Left cardiac atrium (tissue), 4 donors: ENCODE measurements around the gene RPL32. TPM values are rescaled to one million over a fixed set of nuclear protein-coding genes. Genes with fewer than 3 reads are reported as not detected.

Experiments used
- ATAC-seq, 2 donors: fragments of 200-7000 bp; cut with Tn5 transposase; one replicate each; pipeline ENCODE4 v1.9.1; 2020; ENCODE audit warnings: mild to moderate bottlenecking in 2 of 2, moderate library complexity in 2 of 2
- DNase-seq: peaks from one replicate; pipeline ENCODE4 v3.0.0-alpha.2; 2020
- intact Hi-C, 2 donors: fragments of 100-400 bp; cut with DNase I; formaldehyde crosslinking; loops; one replicate each; pipeline versions ENCODE4 v1.14.1 to v1.15.1; 2022 to 2023
- total RNA-seq, 2 donors: library from RNA; stranded (reverse); fragmentation: NEBNext Ultra II Directional; extraction: Animal tissue kit (Norgen Biotek cat#: 25700); gene quantifications; one replicate each; pipeline ENCODE4 v1.2.1, GENCODE V29; 2021
- donor health status: DM: no; HTN: yes; CAD: no.
- donor health status: DM: no; HTN: yes; CAD: no; lungs with severe emphysema.
- donor health status: DM: yes; HTN: yes; CAD: no.
- donor health status: Dilated cardiomyopathy.

The RPL32 gene
- total RNA-seq, 2 donors from 2014 or later: 1,021 to 1,102 TPM

DNA sequence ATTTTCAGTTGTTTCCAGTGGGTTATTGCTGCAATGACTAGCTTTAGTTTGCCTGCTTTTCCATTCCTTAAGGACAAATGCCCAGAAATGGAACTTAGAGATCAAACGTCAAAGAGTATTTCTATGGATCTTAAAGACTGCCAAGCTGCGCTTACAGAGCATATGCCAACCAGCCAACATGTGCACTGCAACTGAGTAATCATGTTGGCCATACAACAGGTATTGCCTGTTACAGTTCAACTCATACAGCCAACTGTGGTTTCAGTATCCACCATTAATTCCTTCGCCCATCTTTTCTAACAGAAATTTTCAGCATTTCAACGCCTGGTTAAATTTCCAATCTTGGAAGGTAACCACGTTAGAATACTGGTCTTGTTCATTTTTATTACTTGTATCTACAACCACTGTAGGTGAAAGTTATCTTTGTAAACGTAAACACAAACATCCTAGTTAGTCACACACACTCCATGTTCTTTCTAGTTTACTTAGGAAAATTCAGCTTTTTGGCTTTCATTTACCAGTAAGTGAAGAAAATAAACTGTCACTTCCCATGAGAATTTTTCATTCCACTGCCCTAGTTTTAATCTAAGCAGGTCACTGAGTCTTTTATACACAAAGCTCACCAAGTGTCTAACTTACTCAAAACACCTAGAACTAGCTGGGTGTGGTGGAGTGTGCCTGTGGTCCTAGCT, 3.9 kb downstream of the RPL32 start:
- no peak for ATAC-seq
- no peak for DNase-seq
- intact Hi-C loops: no loop called here

DNA sequence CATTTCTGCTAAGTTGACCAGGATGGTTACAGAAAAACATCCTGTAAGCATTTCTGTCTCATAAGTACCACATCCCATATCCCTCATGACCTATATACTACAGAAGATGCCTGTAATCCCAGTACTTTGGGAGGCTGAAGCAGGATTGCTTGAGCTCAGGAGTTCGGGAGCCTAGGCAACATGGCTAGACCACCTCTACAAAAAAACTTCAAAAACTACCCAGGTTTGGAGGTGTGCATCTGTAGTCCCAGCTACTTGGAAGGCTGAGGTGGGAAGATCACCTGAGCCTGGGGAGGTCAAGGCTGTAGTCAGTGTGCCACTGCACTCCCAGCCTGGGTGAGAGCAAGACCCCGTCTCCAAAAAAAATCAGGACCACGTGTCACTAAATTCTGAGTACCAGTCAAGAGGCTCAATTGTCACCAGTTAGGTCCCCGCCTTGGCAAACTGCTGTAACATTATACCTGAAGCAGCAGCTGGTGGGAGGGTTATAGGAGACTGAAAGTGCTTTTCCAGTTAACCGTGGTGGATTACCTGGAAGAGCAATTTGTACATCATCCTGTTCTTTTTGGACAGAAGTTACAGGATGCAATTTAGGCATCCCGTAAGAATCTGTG, 6.2 kb downstream of the RPL32 start:
- intact Hi-C loops: no loop called here
- DNase-seq: no peak
- no peak for ATAC-seq

DNA sequence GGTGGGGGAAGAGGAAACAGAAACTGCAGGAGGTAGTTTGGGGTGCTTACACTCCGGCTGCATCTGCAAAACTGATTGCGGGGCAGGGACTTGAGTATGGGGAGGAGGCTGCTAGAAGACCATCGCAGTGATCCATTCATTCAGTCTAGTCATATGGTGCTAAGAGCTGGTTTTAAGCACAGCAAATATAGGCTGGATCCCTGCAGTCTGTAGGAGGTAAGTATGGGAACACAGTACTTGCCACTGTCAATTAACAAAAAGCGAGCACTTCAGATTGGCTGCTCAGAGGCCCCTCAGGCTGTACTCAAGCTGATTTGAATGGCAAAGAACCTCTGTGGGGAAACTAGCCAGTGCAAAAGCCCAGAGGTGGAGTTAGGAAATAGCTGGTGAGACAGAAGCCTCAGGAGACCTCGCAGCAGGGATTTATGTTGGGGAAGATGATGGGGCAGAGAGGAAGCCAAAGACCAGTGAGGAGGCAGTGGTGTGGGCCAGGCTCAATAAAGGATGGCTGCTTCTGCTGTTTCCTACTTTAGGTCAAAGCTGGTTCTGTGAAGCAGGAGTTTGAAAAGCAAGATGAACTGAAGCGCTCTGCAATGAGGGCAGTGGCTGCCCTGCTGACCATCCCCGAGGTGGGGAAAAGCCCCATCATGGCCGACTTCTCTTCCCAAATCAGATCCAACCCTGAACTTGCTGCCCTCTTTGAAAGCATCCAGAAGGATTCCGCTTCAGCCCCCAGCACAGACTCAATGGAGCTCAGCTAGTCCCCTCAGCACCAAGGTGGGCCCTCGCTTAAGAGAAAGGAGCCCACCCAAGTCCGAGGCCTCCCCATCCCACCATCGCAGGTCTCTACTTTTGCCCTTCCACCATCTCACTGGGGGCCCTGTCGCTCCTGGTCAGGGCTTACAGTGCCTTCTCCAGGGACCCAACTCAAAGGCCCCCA, 7.9 kb downstream of the RPL32 start:
- DNase-seq (no peak), ATAC-seq (peak in 1 of 2 donors; percentile 48)
- intact Hi-C loops: no loop called here

DNA sequence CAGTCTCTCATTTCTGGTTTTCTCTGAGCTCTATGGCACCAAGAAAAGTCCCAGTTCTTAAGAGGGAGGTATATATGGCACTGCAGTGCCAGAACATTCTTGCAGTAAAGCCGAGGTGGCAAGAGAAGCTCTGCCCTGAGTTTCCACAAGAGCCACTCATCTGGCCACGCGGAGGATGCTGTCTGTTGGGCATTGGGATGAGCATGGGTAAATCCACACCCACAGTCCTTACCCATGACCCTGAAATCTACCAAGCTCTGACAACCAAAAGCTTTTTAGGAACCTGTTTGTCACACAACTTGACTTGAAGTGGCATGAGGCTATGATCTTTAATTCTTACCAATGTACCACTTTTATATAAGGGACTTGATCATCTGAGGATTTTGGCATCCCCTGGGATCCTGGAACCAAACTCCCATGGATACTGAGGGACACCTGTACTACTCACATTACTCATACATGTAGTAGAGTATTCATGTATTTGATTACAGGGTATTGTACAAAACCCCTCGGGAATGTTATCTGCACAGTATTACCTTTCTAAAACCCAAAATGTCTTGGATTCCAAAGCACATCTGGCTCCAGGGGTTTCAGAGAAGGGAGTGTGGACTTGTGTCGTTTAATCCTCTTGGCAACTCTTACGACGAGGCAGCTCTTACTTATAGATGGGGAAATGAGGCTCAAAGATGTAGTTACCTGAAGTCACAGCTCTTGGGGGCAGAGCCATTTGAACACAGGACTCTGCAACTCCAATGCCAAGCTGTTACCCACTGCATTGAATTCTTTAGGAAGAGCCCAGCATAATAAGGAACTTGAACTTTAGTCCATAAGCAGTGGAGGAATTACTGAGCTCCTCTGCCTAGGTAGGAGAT, 8.8 kb downstream of the RPL32 start:
- intact Hi-C loops: no loop called here
- DNase-seq (no peak), ATAC-seq (no peak)

DNA sequence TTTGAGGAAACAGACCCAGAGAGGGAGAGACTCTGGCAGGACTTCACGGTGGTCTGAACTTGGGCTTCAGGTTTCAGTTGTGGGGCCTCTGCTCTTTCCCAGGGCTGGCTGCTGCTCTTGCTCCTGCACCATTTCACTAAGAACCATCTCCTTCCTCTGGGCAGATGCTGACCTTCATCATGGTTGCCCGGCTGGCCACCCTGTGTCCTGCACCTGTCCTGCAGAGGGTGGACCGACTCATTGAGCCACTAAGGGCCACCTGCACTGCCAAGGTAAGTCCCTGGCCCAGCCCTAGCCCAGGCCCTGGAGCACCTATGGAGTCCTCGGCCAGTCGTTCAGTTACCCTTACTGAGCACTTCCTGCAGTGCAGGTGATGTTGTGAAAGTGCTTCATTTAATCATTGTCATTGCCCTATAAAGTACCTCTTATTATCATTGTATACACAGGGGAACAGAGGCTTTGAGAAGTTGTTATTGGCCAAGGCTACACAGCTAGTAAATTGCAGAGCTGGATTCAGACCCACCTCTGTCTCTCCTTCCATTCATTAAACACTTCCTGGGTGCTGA, 10.0 kb downstream of the RPL32 start:
- DNase-seq (no peak), ATAC-seq (peak in 1 of 2 donors; percentile 14)
- intact Hi-C loops: no loop called here

DNA sequence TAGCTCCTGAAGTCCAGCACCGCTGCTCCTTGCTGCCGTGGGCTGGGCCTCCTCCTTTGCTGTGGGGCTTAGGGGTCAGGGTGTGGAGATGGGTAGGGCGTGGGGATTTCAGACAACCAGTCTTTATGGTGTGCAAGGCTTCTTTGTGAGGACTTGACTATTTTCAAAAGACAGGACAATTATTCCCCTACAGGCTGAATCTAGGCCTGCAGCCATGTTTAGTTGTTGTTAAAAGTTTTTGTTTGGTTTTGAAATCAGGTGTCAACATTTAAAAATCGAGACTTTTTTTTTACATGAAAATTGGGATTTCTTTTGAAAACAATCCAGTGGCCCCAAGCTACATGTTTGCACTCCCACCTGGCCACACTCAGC, 10.6 kb downstream of the RPL32 start:
- ATAC-seq (peak; percentile 4 to 10), DNase-seq (no peak)
- intact Hi-C loops: no loop called here

DNA sequence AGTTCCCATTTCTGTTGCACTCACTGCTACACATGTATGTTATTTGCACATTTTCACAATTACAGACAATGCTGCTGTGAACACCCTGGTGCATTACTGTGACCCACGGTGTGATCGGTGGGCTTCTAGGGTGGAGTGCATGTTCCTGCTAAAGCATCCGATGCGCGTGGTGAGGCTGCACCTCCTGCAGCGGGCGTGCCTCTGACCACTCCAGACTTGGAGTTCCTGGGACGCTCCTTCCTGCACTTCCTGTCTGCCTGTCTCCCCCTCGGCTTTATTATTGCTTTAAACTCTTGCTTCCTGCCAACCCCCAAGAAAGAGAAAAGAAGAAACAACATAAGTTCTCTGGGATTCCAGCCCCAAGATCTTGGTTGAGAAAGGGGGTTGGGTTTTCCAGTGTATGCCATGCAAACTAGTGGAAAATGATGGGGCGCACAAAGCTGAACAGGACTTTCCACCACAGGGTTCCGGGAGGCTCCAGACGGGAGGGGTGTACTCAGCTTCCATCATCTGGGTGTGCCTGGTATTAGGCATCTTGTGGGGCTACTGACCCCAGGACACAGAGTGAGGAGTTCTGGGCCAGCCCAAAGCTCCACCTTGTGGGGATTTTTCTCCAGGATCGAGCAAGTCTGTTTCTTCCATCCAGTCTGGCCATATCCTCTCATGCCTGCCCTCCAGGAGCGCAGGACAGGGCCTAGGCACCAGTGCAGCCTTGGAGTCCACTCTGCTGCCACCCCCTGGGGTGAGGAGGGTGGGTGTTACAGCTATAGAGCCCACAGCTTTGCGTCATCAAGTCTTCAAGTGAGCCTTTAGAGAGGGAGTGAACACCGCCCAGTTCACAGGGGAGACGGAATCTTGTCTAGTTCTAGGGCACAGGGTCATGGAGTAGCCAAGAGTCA, 11.2 kb downstream of the RPL32 start:
- ATAC-seq: peak; percentile 9 to 19
- intact Hi-C loops: no loop called here
- DNase-seq: no peak

DNA sequence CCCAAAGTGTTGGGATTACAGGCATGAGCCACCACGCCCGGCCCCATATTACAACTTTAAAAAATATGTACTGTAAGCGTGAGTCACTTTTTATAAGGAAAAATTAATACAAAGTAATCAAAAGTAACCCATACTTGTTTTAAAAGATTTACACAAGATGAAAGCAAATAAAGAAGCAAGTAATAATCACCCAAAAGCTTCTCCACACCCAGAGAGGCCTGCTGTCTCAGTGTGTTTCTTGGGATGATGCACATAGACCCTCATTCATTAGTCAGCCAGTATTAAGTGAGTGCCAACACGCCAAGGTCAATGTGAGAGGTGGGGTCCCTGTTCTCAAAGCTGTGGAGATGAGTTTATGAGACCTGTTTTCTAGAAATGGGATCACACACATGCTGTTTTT, 12.0 kb downstream of the RPL32 start:
- ATAC-seq: no peak
- no peak for DNase-seq
- intact Hi-C loops: no loop called here

DNA sequence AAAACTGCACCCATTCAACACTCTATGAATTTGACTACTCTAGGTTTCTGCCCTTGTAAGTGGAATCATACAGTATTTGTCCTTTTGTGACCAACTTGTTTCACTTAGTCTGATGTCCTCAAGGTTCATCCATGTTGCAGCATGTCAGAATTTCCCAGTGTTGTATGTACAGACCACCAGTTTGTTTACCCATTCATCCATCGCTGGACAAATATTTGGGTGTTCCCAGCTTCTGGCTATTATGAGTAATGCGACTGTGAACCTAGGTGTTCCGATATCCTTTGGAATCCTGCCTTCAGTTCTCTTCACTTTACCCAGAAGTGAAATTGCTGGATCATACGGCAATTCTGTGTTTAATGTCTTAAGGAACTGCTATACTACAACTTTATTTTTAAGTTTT, 12.6 kb downstream of the RPL32 start:
- DNase-seq (no peak), ATAC-seq (no peak)
- intact Hi-C loops: no loop called here

DNA sequence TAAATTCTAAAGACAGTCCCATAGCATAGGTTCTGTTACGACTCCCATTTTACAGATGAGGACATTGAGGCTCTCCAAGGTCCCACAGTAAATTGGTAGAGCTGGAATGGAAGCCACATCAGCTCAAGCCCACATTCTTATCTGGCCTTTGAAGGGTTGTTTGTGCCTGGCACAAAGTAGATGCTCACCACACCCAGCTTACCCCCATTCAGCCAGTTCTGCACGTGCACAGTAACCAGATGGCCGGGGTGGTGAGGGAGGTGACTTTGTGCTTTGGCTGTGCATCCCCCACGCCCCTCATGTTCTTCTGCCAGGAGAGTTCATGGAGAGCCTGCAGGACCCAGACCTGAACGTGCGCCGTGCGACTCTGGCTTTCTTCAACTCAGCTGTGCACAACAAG, 16.2 kb downstream of the RPL32 start:
- ATAC-seq (no peak), DNase-seq (no peak)
- intact Hi-C loops: no loop called here

DNA sequence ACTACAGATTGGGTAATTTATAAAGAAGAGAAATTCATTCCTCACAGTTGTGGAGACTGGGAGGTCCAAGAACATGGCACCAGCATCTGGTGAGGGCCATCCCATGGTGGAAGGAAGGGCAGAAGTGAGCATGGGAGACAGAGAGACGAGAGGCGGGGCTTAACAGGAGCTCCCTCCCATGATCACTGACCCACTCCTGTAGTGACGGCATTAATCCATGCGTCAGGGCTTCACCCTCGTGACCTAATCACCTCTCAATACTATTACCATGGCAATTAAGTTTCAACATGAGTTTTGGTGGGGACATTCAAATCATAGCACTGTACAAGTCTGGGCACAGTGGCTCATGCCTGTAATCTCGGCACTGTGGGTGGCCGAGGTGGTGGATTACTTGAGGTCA, 17.1 kb downstream of the RPL32 start:
- intact Hi-C loops: no loop called here
- ATAC-seq (no peak), DNase-seq (no peak)

DNA sequence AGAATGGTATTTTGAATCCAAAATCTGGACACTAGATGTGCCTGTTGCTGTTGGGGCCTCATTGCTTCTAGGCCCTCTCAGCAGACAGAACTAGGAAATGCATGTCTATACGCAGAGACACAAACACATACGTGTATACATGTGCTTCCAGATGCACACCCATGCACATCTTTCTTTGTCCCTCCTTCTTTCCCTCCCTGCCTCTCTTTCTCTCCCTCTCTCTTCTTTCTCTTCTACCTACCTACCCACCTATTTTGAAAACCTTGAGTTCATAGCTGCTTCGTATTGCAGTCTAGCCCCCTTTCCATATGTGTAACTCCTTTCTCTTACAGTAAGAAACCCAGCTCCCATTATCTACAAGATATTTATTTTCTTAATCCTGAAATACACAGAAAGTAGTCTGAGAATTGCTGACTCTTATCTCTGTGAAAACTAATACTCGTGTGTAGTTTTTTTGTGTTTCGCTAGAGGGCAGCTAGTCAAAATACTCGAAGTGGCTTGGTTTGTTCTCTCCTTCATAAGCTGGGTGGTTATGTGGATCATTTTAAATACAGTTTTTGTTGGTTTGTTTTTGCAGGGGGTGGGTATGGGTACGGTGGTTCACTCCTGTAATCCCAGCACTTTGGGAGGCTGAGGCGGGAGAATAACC, 18.5 kb downstream of the RPL32 start:
- no peak for ATAC-seq
- DNase-seq: no peak
- intact Hi-C loops: no loop called here

DNA sequence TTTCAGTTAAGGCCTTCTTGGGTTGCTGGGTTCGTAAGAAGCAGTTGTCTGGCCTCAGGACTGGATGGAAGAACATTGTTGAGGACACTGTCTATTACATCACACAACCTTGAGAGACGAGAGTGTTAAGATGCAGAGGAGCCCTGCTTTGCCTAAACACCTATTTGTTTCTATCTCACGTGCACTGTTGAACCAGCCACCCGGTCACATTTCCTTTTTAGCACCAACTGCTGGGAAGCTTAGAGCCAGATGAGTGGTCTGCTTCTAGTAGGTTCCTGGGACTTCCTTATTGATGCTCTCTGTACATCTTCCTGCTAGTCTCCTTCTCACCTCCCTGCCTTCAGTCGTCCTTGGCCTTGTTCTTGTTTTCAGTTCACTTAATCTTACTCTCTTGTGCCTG, 22.6 kb downstream of the RPL32 start:
- DNase-seq: no peak
- no peak for ATAC-seq
- intact Hi-C loops: loop anchor here in 1 of 2 donors (10.0 kb wide), 1 partner anchor 104 kb away; no protein-coding TSS in a partner anchor

DNA sequence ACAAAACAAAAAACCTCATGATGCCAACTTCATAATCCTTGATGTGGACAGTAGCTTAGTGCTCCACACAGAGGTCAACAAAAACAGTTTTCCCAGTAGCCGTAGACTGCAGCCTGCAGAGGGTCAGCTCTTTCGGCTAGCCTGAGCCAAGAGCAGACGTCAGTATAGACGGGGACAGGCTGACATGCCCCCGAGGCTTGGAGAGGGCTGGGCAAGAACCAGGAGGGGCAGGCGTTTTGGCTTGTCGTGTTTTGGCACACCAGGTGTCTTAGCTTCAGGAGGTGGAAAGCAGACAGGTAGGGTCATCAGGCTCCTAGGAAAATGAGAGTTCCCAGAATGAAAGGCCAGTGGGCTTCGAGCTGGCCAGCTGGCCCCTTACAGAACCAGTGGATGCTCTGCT, 23.1 kb downstream of the RPL32 start:
- ATAC-seq (no peak), DNase-seq (no peak)
- intact Hi-C loops: loop anchor here in 1 of 2 donors (10.0 kb wide), 1 partner anchor 103 kb away; no protein-coding TSS in a partner anchor

DNA sequence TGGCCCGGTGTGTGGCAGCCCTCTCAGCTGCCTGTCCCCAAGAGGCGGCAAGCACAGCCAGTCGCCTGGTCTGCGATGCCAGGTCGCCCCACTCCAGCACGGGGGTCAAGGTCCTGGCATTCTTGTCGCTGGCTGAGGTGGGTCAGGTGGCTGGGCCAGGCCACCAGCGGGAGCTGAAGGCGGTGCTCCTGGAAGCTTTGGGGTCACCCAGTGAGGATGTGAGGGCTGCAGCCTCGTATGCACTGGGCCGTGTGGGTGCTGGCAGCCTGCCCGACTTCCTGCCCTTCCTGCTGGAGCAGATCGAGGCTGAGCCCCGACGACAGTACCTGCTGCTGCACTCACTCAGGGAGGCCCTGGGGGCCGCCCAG, 24.0 kb downstream of the RPL32 start:
- DNase-seq (no peak), ATAC-seq (peak; percentile 15 to 52)
- intact Hi-C loops: loop anchor here in 1 of 2 donors (10.0 kb wide), 1 partner anchor 103 kb away; no protein-coding TSS in a partner anchor

DNA sequence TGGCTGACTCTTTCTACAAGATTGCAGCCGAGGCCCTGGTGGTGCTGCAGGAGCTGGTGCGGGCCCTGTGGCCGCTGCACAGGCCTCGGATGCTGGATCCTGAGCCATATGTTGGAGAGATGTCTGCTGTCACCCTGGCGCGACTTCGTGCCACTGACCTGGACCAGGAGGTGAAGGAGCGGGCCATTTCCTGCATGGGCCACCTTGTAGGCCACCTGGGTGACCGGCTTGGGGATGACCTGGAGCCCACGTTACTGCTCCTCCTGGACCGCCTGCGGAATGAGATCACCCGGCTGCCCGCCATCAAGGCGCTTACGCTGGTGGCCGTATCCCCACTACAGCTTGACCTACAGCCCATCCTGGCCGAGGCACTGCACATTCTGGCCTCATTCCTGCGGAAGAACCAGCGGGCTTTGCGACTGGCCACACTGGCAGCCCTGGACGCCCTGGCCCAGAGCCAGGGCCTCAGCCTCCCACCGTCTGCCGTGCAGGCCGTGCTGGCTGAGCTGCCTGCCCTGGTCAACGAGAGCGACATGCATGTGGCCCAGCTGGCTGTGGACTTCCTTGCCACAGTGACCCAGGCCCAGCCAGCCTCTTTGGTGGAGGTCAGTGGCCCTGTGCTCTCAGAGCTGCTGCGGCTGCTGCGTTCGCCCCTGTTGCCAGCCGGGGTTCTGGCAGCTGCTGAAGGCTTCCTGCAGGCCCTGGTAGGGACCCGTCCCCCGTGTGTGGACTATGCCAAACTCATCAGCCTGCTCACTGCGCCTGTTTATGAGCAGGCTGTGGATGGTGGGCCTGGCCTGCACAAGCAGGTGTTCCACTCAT, 24.6 kb downstream of the RPL32 start:
- no peak for DNase-seq
- intact Hi-C loops: loop anchor here in 1 of 2 donors (10.0 kb wide), 1 partner anchor 102 kb away; no protein-coding TSS in a partner anchor
- ATAC-seq: peak; percentile 48 to 56
